ENCODE results near the gene ZNF28. TPM values are rescaled to one million over a fixed set of nuclear protein-coding genes. Genes with fewer than 3 reads are reported as not detected.
"Not testable (repeated sequence)": the region's sequence is repeated elsewhere in the genome, so short reads cannot be mapped to it uniquely, and the experiment has no call there.

ZNF28 gene
- total RNA-seq, 1 experiment from 2014 or later = 17.8 TPM

DNA sequence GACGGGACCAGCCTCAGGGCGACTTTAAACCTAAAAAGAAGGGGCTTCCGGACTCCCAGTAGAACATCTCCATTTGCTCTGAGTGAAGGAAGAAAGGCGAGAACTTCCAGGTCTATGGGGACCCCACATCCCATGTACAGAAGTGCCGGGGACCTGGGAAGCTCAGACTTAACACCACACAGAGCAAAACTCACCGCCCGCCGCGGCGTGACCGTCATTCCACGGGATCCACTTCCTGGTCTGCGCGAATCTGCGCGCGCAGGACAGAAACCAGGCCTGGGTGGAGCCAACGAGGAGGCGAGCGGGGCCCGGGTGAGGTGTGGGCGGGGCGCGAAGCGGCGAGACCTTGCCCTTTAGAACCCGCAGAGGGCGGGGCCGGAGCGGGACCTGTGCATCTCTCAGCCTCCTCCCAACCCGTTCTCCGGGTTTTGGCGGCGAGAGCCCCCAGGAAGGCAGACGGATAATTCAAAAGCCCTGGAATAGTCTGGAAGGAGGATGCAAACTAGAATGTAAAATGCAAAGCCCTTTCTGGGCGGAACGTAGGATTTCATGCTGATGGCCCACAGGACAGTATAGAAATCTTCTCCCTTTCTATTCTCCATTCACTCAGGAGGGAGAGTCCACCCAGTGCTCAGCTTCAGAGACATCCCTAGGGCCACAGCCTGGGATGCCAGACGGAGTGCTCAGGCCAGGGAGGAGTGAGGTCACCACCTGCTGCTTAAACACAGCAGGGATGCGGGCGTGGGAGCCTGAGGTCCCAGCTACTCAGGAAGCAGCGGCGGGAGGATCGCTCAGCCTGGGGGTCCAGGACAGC is 36.2 kb upstream of the ZNF28 start, which contains the start of gene ZNF468:
Gene ZNF468 (minus strand): TSS at position 242 of the 814 bp plus-strand sequence. CDS start 3,347 bp downstream, outside the sequence.
- CTCF ChIA-PET; RAD21 ChIA-PET (ENCODE audit: low non-redundant PET in 1 of 2, low total read pairs in 2 of 2, uncharacterized antibody in 2 of 2, unreplicated experiment in 2 of 2); H3K79me2 ChIP-seq (ENCODE audit: insufficient read depth, low read length); H2AFZ ChIP-seq (ENCODE audit: low read depth, low read length, poor library complexity, severe bottlenecking); H4K20me1 ChIP-seq (ENCODE audit: insufficient read depth); H3K4me1 ChIP-seq (ENCODE audit: control insufficient read depth in 1 of 2, insufficient read depth in 2 of 2, low read length in 2 of 2); H3K9me3 ChIP-seq (ENCODE audit: control insufficient read depth in 1 of 2, insufficient read depth in 1 of 2, low read depth in 1 of 2, low read length in 2 of 2); H3K27ac ChIP-seq (ENCODE audit: low read depth, low read length); H3K27me3 ChIP-seq (ENCODE audit: insufficient read depth, low read length); POLR2A ChIA-PET; BruUV-seq (replicated peaks); H3K9me2 ChIP-seq (ENCODE audit: insufficient read depth): not testable (repeated sequence)
- Histone ChIP-seq H3K4me3 (replicated peaks in 1 of 2; ENCODE audit: low read depth in 1 of 2, low read length in 2 of 2) (peak within 1 kb of the TSS; percentile 65 to 68), H3K36me3 (ENCODE audit: control insufficient read depth in 1 of 2, insufficient read depth in 2 of 2, low read length in 2 of 2) (peaks cover 11 to 12% of the 10 kb centered on the region in 2 experiments; a peak in 3 of 4 replicates), H3K4me2 (ENCODE audit: low read length) (peak within 1 kb of the TSS; percentile 67), H3K9ac (ENCODE audit: low read length) (peak within 1 kb of the TSS; percentile 64)
- DNase-seq (ENCODE audit: low read depth, low spot score) = peak; percentile 7
- TF ChIP-seq POLR2AphosphoS5 (IDR thresholded peaks at IDR 0.05; ENCODE audit: low read depth, low read length) (peak; percentile 65), ELF1 (IDR thresholded peaks at IDR 0.05; ENCODE audit: borderline replicate concordance, low read depth) (peak; percentile 56)
- peak; percentile 100 for ATAC-seq
- intact Hi-C loops (cut with micrococcal nuclease) = loop anchor here (2.0 kb wide), 1 partner anchor 37 kb away; the partner anchor contains the start of gene ZNF28

DNA sequence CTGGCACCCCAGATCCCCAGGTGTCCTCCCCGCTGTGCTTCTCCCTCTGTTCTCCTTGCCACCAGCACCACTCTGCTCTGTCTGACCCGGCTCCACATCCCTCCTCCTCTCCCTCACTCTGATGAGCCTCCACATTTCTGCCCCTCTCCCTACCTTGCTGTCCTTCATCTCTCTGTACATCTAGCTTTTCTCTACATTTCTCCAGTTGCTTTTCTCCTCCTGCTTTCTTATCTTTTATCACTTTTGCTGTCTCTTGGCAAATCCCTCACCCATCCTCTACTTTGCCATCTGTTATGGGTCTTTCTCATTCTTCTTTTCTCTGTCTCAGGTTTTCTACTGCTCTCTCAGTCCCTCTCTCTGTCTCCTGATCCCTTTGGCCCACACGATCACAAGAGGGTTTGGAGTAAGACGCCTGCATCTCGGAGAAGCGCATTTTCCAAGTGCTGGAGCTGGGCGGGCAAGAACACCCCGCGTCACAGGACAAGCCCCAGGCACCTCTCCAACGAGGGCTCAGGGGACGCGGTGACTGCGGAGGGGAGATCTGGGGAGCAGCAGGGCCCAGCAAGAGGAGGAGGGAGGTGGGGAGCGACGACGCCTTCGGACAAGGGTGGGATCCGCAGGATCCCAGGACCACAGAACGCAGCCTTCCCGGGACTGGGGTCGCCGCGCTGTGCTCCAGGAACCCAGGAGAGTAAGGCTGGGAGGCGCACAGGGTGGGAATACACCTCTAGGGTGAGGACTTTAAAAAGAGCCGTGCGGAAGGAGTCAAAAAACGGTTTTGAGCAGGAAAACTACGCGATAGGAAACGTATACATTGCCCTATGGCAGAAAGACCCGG is 35.3 kb upstream of the ZNF28 start:
- not testable (repeated sequence) for H4K20me1 ChIP-seq (ENCODE audit: insufficient read depth)

DNA sequence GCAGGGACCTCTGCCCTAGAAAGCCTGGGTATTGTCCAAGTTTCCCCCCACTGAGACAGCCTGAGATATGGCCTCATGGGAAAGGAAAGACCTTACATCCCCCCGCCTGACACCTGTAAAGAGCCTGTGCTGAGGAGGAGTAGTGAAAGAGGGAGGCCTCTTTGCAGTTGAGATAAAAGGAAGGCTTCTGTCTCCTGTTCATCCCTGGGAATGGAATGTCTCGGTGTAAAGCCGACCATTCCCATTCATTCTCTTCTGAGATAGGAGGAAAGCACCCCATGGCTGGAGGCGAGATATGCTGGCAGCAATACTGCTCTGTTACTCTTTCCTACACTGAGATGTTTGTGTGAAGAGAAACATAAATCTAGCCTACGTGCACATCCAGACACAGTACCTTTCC is 25.9 kb upstream of the ZNF28 start:
- H3K79me2 ChIP-seq (ENCODE audit: insufficient read depth, low read length); CTCF ChIA-PET; H3K9ac ChIP-seq (ENCODE audit: low read length); H2AFZ ChIP-seq (ENCODE audit: low read depth, low read length, poor library complexity, severe bottlenecking); RAD21 ChIA-PET (ENCODE audit: low non-redundant PET in 1 of 2, low total read pairs in 2 of 2, uncharacterized antibody in 2 of 2, unreplicated experiment in 2 of 2); H3K27ac ChIP-seq (ENCODE audit: low read depth, low read length); POLR2A ChIA-PET; H3K4me1 ChIP-seq (ENCODE audit: control insufficient read depth in 1 of 2, insufficient read depth in 2 of 2, low read length in 2 of 2); intact Hi-C loops (cut with micrococcal nuclease); DNase-seq (ENCODE audit: low read depth, low spot score); H3K4me3 ChIP-seq (replicated peaks in 1 of 2; ENCODE audit: low read depth in 1 of 2, low read length in 2 of 2); H3K4me2 ChIP-seq (ENCODE audit: low read length); H3K27me3 ChIP-seq (ENCODE audit: insufficient read depth, low read length); BruUV-seq (replicated peaks); H4K20me1 ChIP-seq (ENCODE audit: insufficient read depth); ATAC-seq; H3K9me2 ChIP-seq (ENCODE audit: insufficient read depth): not testable (repeated sequence)
- H3K9me3 ChIP-seq (ENCODE audit: control insufficient read depth in 1 of 2, insufficient read depth in 1 of 2, low read depth in 1 of 2, low read length in 2 of 2) = peaks cover 0 to 19% of the 10 kb centered on the region in 2 experiments; a peak in 2 of 4 replicates
- H3K36me3 ChIP-seq (ENCODE audit: control insufficient read depth in 1 of 2, insufficient read depth in 2 of 2, low read length in 2 of 2) = peaks cover 28 to 58% of the 10 kb centered on the region in 2 experiments

More for the DNA sequence above, 35.3 kb upstream of the ZNF28 start:
- H2AFZ ChIP-seq (ENCODE audit: low read depth, low read length, poor library complexity, severe bottlenecking); CTCF ChIA-PET; H3K9me2 ChIP-seq (ENCODE audit: insufficient read depth); RAD21 ChIA-PET (ENCODE audit: low non-redundant PET in 1 of 2, low total read pairs in 2 of 2, uncharacterized antibody in 2 of 2, unreplicated experiment in 2 of 2); POLR2A ChIA-PET; H3K27ac ChIP-seq (ENCODE audit: low read depth, low read length); H3K27me3 ChIP-seq (ENCODE audit: insufficient read depth, low read length); H3K4me1 ChIP-seq (ENCODE audit: control insufficient read depth in 1 of 2, insufficient read depth in 2 of 2, low read length in 2 of 2); H3K79me2 ChIP-seq (ENCODE audit: insufficient read depth, low read length); DNase-seq (ENCODE audit: low read depth, low spot score); H3K9me3 ChIP-seq (ENCODE audit: control insufficient read depth in 1 of 2, insufficient read depth in 1 of 2, low read depth in 1 of 2, low read length in 2 of 2): not testable (repeated sequence)
- BruUV-seq (replicated peaks) = TSS peak; percentile 59
- peak overlapping the region; percentile 65 to 68 for H3K4me3 ChIP-seq (replicated peaks in 1 of 2; ENCODE audit: low read depth in 1 of 2, low read length in 2 of 2)
- intact Hi-C loops (cut with micrococcal nuclease) = loop anchor here (2.0 kb wide), 1 partner anchor 36 kb away; the partner anchor contains the start of gene ZNF28
- H3K4me2 ChIP-seq (ENCODE audit: low read length) = peak overlapping the region; percentile 67
- peaks cover 11 to 12% of the 10 kb centered on the region in 2 experiments; a peak in 3 of 4 replicates for H3K36me3 ChIP-seq (ENCODE audit: control insufficient read depth in 1 of 2, insufficient read depth in 2 of 2, low read length in 2 of 2)
- peak overlapping the region; percentile 64 for H3K9ac ChIP-seq (ENCODE audit: low read length)
- peak; percentile 50 for ATAC-seq

Data from HCT116 (cell line).